ENCODE results near the gene TNFAIP8L2. TPM values are rescaled to one million over a fixed set of nuclear protein-coding genes. Genes with fewer than 3 reads are reported as not detected.
"Not testable (repeated sequence)": the region's sequence is repeated elsewhere in the genome, so short reads cannot be mapped to it uniquely, and the experiment has no call there.

TNFAIP8L2 gene
- total RNA-seq, 3 donors from 2014 or later, result 5.6 to 6.9 (median 5.7) TPM

DNA sequence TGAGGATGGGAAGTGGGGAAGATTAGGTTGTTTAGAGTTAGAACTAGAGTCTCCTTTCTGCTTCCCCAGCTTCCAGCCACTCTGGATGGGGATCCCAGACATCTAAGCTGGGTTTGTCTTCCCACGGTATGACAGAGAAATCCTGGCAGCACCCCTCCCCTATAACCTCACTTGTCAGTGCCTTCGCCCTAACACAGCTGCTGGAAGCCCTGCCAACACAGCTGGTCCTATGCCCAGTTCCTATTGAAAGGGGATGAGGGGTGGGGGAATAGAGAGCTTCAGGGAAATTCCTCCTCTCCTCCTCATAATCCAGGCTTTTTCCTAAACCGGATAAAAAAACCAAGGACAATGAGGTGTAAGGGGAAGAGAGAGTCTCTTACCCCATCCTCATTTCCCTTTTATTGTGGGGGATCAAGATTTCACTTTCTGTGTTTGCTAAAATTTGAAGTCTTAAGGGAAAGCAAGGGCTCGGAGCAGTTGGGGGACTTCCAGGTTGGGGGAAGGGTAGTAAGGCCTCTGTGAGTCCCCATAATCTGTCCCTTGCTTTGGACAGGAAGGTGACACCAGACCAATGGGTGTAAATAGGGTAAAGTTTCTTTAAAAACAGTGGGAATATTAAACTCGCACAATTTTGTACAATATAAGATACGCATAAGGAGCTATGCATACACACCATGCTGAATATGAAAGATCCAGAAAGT lies 18.7 kb downstream of the TNFAIP8L2 start:
- H3K27ac ChIP-seq, result no peak overlapping the region

DNA sequence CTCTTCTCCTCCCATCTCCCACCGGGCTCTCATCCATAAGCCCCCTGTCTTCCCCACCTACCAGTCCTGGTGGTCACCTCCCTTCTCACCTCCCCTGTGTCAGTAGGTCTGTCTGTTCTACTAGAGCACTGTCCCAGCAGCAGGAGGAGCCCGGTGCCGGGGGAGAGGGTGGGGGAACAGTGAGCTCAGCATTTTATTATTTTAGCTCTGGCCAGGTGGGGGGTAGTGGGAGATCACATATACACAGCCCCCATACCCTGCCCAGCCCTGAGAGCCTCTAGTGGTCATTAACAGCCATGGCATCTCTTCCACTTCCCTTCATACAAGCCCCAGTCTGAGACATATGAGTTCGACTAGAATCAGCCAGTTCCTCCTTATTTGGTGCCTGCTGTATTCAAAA lies 19.4 kb downstream of the TNFAIP8L2 start, which contains the start of gene TMOD4:
TSS of gene TMOD4 (minus strand) at position 119 of the 400 bp plus-strand sequence. CDS start 1,106 bp downstream, outside the sequence.
- H3K27ac ChIP-seq, result no peak within 1 kb of the TSS
- no peaks in the 10 kb centered on the region for H3K27me3 ChIP-seq
- H3K9me3 ChIP-seq, result no peaks in the 10 kb centered on the region
- DNase-seq (ENCODE audit: low spot score in 2 of 2), result no peak
- no peaks in the 10 kb centered on the region for H3K36me3 ChIP-seq
- no peak for TF ChIP-seq POLR2A (IDR thresholded peaks at IDR 0.05)
- TF ChIP-seq POLR2AphosphoS5 (IDR thresholded peaks at IDR 0.05), result no peak
- TF ChIP-seq, protein P1, sequence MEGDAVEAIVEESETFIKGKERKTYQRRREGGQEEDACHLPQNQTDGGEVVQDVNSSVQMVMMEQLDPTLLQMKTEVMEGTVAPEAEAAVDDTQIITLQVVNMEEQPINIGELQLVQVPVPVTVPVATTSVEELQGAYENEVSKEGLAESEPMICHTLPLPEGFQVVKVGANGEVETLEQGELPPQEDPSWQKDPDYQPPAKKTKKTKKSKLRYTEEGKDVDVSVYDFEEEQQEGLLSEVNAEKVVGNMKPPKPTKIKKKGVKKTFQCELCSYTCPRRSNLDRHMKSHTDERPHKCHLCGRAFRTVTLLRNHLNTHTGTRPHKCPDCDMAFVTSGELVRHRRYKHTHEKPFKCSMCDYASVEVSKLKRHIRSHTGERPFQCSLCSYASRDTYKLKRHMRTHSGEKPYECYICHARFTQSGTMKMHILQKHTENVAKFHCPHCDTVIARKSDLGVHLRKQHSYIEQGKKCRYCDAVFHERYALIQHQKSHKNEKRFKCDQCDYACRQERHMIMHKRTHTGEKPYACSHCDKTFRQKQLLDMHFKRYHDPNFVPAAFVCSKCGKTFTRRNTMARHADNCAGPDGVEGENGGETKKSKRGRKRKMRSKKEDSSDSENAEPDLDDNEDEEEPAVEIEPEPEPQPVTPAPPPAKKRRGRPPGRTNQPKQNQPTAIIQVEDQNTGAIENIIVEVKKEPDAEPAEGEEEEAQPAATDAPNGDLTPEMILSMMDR (IDR thresholded peaks at IDR 0.05), result peak in 1 of 3 donors; percentile 13
- no peak within 1 kb of the TSS for H3K4me3 ChIP-seq
- H3K4me1 ChIP-seq, result no peaks in the 10 kb centered on the region
- intact Hi-C loops (cut with DNase I; ENCODE audit: low total_unique reads), result no loop called here

More for the DNA sequence above, 18.7 kb downstream of the TNFAIP8L2 start:
- Histone ChIP-seq H3K4me3 (no peak overlapping the region), H3K9me3 (no peaks in the 10 kb centered on the region), H3K36me3 (no peaks in the 10 kb centered on the region), H3K27me3 (no peaks in the 10 kb centered on the region), H3K4me1 (no peaks in the 10 kb centered on the region)
- intact Hi-C loops (cut with DNase I; ENCODE audit: low total_unique reads), result no loop called here
- no peak for TF ChIP-seq POLR2AphosphoS5 (IDR thresholded peaks at IDR 0.05)
- TF ChIP-seq, protein P1 (IDR thresholded peaks at IDR 0.05), result no peak
- TF ChIP-seq POLR2A (IDR thresholded peaks at IDR 0.05), result no peak
- no peak for DNase-seq (ENCODE audit: low spot score in 2 of 2)

DNA sequence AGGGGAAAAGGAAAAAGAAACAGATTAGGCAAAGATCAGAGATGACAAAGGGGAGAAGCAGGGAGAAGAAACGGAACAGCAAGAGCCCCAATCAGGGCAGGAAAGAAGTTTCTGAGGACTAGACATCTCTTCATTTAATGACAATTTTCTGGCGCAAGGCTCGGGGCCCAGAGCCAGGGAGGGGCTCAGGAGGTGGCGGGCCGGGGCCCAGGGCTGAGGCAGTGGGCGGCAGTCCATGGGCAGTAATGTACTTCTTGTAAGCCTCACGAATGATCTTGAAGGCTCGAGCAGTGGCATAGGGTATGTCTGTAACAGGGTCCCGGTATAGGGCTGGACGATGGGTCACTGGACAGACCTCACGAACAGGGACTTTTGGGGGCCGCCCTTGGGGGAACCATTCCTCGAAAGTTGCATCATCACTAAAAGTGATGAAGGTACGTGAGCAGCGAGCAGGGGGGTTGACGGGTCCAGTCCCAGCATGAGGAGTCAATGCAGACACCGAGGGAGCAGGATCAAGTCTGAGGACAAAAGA lies 20.1 kb downstream of the TNFAIP8L2 start:
- Histone ChIP-seq H3K36me3 (no peaks in the 10 kb centered on the region), H3K4me3 (no peak overlapping the region), H3K27me3 (no peaks in the 10 kb centered on the region), H3K4me1 (no peaks in the 10 kb centered on the region), H3K9me3 (no peaks in the 10 kb centered on the region), H3K27ac (no peak overlapping the region)
- intact Hi-C loops (cut with DNase I; ENCODE audit: low total_unique reads), result no loop called here
- no peak for TF ChIP-seq POLR2A (IDR thresholded peaks at IDR 0.05)
- TF ChIP-seq POLR2AphosphoS5 (IDR thresholded peaks at IDR 0.05), result no peak
- TF ChIP-seq, protein P1 (IDR thresholded peaks at IDR 0.05), result no peak
- DNase-seq (ENCODE audit: low spot score in 2 of 2), result no peak

DNA sequence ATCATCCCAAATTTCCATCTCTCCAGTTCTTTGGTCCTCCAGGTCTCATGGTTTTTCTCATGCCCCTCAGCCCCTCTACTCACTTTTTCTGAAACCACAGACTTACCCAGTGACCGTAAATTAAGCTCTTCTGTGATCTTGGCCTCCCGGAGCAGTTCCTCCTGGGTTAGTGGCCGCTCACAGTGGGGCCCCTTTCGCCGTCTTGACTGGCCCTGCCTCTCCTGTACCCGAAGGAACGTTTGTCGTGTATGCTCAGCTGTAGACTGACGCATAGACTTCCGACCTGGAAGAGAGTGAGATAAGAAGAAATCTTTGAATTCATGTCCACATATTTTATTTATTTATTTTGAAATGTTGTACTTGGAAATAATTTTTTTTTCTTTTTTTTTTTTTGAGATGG lies 27.8 kb downstream of the TNFAIP8L2 start:
- intact Hi-C loops (cut with DNase I; ENCODE audit: low total_unique reads), result no loop called here
- Histone ChIP-seq H3K27ac (no peak overlapping the region), H3K9me3 (no peaks in the 10 kb centered on the region), H3K4me3 (no peak overlapping the region), H3K36me3 (no peaks in the 10 kb centered on the region), H3K27me3 (no peaks in the 10 kb centered on the region), H3K4me1 (peaks cover 0 to 10% of the 10 kb centered on the region in 2 donors)
- TF ChIP-seq, protein P1 (IDR thresholded peaks at IDR 0.05), result no peak
- TF ChIP-seq POLR2AphosphoS5 (IDR thresholded peaks at IDR 0.05) (no peak), POLR2A (IDR thresholded peaks at IDR 0.05) (no peak)
- no peak for DNase-seq (ENCODE audit: low spot score in 2 of 2)

DNA sequence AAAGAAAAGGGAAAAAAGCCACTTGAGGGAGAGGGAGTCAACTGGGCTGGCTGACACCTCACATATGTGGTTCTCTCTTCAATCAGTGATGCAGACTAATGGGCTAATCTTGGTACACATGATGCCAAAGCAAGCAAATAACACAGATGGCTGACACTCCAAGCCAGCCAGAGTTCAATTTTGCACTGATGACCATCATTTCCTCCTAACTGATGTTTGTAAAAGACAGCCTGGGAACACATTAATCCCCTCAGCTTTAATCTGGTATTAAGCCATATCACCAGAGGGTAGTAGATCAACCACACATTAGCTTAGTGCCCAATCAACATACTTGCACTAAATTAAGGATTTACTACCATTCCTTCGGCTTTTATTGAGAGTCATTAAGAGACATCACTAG lies 30.8 kb downstream of the TNFAIP8L2 start:
- Histone ChIP-seq H3K9me3 (no peaks in the 10 kb centered on the region), H3K4me1 (peaks cover 0 to 12% of the 10 kb centered on the region in 2 donors), H3K4me3 (no peak overlapping the region), H3K36me3 (no peaks in the 10 kb centered on the region), H3K27ac (no peak overlapping the region), H3K27me3 (no peaks in the 10 kb centered on the region)
- no peak for DNase-seq (ENCODE audit: low spot score in 2 of 2)
- TF ChIP-seq POLR2AphosphoS5 (IDR thresholded peaks at IDR 0.05), result no peak
- intact Hi-C loops (cut with DNase I; ENCODE audit: low total_unique reads), result no loop called here

DNA sequence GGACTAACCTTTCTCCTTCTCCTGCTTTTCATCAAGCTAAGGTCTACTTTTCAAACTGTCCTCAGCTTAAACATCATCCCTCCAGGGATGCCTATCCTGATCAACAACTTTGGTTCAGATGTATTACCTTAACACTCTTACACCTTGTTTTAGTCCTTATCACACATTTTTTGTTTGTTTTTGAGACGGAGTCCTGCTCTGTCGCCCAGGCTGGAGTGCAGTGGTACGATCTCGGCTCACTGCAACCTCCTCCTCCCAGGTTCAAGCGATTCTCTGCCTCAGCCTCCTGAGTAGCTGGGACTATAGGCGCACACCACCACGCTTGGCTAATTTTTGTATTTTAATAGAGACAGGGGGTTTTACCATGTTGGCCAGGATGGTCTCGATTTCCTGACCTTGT lies 32.2 kb downstream of the TNFAIP8L2 start:
- H3K9me3 ChIP-seq; intact Hi-C loops (cut with DNase I; ENCODE audit: low total_unique reads); H3K27me3 ChIP-seq; DNase-seq (ENCODE audit: low spot score in 2 of 2); H3K36me3 ChIP-seq: not testable (repeated sequence)
- Histone ChIP-seq H3K4me3 (peak overlapping the region; percentile 86 to 93 (median 89)), H3K4me1 (peaks cover 0 to 12% of the 10 kb centered on the region in 2 donors), H3K27ac (peak overlapping the region in 1 of 2 donors; percentile 85)

Measured in breast epithelium (tissue), 4 donors.